ENCODE data around the gene ALKBH5. TPM values are rescaled to one million over a fixed set of nuclear protein-coding genes. Genes with fewer than 3 reads are reported as not detected.
A peak's percentile ranks its signal among the peaks of the same experiment; 100 is the strongest.

Gene ALKBH5
- total RNA-seq, 2 experiments from 2014 or later, result 99.3 to 125 TPM

GRCh38 chr17:18246880-18247612 lies 63.4 kb downstream of the ALKBH5 start:
- no peak overlapping the region for H3K27ac ChIP-seq (ENCODE audit: low read depth, low read length, poor library complexity, severe bottlenecking)
- no peaks in the 10 kb centered on the region for H3K4me1 ChIP-seq (ENCODE audit: insufficient read depth, low read length, poor library complexity, severe bottlenecking)
- intact Hi-C loops (cut with micrococcal nuclease; ENCODE audit: unreplicated experiment), result loop anchor here (5.0 kb wide), 1 partner anchor 70 kb away; the partner anchor contains the start of gene SMCR8
- POLR2A ChIA-PET, result no interaction called here
- peaks cover 62% of the 10 kb centered on the region for H3K36me3 ChIP-seq (ENCODE audit: insufficient read depth, low read length)
- TF ChIP-seq EZH2phosphoT487 (IDR thresholded peaks at IDR 0.05; ENCODE audit: borderline replicate concordance, low read depth, low read length) (no peak), CTCF (conservative IDR thresholded peaks at IDR 0.05; ENCODE audit: low read length) (no peak)
- H3K9me3 ChIP-seq (ENCODE audit: low read length), result no peaks in the 10 kb centered on the region
- no peak overlapping the region for H2AFZ ChIP-seq (ENCODE audit: low read length)
- BruUV-seq (replicated peaks), result no TSS peak
- H4K20me1 ChIP-seq (ENCODE audit: insufficient read depth, low read length), result no peaks in the 10 kb centered on the region
- no peaks in the 10 kb centered on the region for H3K9me2 ChIP-seq (ENCODE audit: insufficient read depth, low read length)
- peak; percentile 56 for DNase-seq (ENCODE audit: low spot score)
- no peak overlapping the region for H3K4me2 ChIP-seq (ENCODE audit: low read length)
- no peak overlapping the region for H3K4me3 ChIP-seq (ENCODE audit: low read depth, low read length, poor library complexity, severe bottlenecking)
- H3K79me2 ChIP-seq (ENCODE audit: insufficient read depth, low read depth, low read length), result no peaks in the 10 kb centered on the region
- CTCF ChIA-PET (ENCODE audit: unreplicated experiment), result no interaction called here

- Histone ChIP-seq H3K4me2 (ENCODE audit: low read length) (no peak overlapping the region), H3K9me2 (ENCODE audit: insufficient read depth, low read length) (no peaks in the 10 kb centered on the region), H3K36me3 (ENCODE audit: insufficient read depth, low read length) (peaks cover 68% of the 10 kb centered on the region), H2AFZ (ENCODE audit: low read length) (no peak overlapping the region), H3K9me3 (ENCODE audit: low read length) (no peaks in the 10 kb centered on the region), H3K79me2 (ENCODE audit: insufficient read depth, low read depth, low read length) (no peaks in the 10 kb centered on the region), H3K4me1 (ENCODE audit: insufficient read depth, low read length, poor library complexity, severe bottlenecking) (no peaks in the 10 kb centered on the region), H3K27ac (ENCODE audit: low read depth, low read length, poor library complexity, severe bottlenecking) (no peak overlapping the region), H3K4me3 (ENCODE audit: low read depth, low read length, poor library complexity, severe bottlenecking) (no peak overlapping the region), H4K20me1 (ENCODE audit: insufficient read depth, low read length) (no peaks in the 10 kb centered on the region)
- intact Hi-C loops (cut with micrococcal nuclease; ENCODE audit: unreplicated experiment), result loop anchor here (5.0 kb wide), 1 partner anchor 70 kb away; the partner anchor contains the start of gene SMCR8
- ChIA-PET POLR2A (no interaction called here), CTCF (ENCODE audit: unreplicated experiment) (no interaction called here)
- no peak for DNase-seq (ENCODE audit: low spot score)
- no TSS peak for BruUV-seq (replicated peaks)
- TF ChIP-seq CTCF (conservative IDR thresholded peaks at IDR 0.05; ENCODE audit: low read length) (no peak), EZH2phosphoT487 (IDR thresholded peaks at IDR 0.05; ENCODE audit: borderline replicate concordance, low read depth, low read length) (no peak)
Measured at GRCh38 chr17:18247613-18248001, 64.0 kb downstream of the ALKBH5 start.

- Histone ChIP-seq H3K9me2 (ENCODE audit: insufficient read depth, low read length) (no peaks in the 10 kb centered on the region), H3K9me3 (ENCODE audit: low read length) (no peaks in the 10 kb centered on the region), H3K36me3 (ENCODE audit: insufficient read depth, low read length) (peaks cover 74% of the 10 kb centered on the region), H3K27ac (ENCODE audit: low read depth, low read length, poor library complexity, severe bottlenecking) (no peak overlapping the region), H3K4me1 (ENCODE audit: insufficient read depth, low read length, poor library complexity, severe bottlenecking) (no peaks in the 10 kb centered on the region), H2AFZ (ENCODE audit: low read length) (no peak overlapping the region), H4K20me1 (ENCODE audit: insufficient read depth, low read length) (no peaks in the 10 kb centered on the region), H3K4me2 (ENCODE audit: low read length) (no peak overlapping the region), H3K4me3 (ENCODE audit: low read depth, low read length, poor library complexity, severe bottlenecking) (no peak overlapping the region), H3K79me2 (ENCODE audit: insufficient read depth, low read depth, low read length) (no peaks in the 10 kb centered on the region)
- ChIA-PET CTCF (ENCODE audit: unreplicated experiment) (no interaction called here), POLR2A (no interaction called here)
- intact Hi-C loops (cut with micrococcal nuclease; ENCODE audit: unreplicated experiment), result loop anchor here (5.0 kb wide), 1 partner anchor 69 kb away; the partner anchor contains the start of gene SMCR8
- peak; percentile 81 for DNase-seq (ENCODE audit: low spot score)
- no TSS peak for BruUV-seq (replicated peaks)
- peak; percentile 89 for TF ChIP-seq CTCF (conservative IDR thresholded peaks at IDR 0.05; ENCODE audit: low read length)
- no peak for TF ChIP-seq EZH2phosphoT487 (IDR thresholded peaks at IDR 0.05; ENCODE audit: borderline replicate concordance, low read depth, low read length)
Measured at GRCh38 chr17:18248300-18248731, 64.7 kb downstream of the ALKBH5 start.

All from OCI-LY7 (cell line).